GM19328 (cell line): ENCODE data around the gene MAGI2.
"Not testable (repeated sequence)": the region's sequence is repeated elsewhere in the genome, so short reads cannot be mapped to it uniquely, and the experiment has no call there.

Experiments
- ATAC-seq: cut with Tn5 transposase; IDR thresholded peaks from one replicate; pipeline ENCODE4 v1.9.1; 2021; ENCODE audit warnings: mild to moderate bottlenecking, moderate library complexity; ENCODE audit not compliant: unreplicated experiment

Gene MAGI2

GRCh38 chr7:78967561-78967960, 485.9 kb downstream of the MAGI2 start:
- ATAC-seq: not testable (repeated sequence)

GRCh38 chr7:78967046-78967445, 486.4 kb downstream of the MAGI2 start:
- ATAC-seq: no peak

DNA sequence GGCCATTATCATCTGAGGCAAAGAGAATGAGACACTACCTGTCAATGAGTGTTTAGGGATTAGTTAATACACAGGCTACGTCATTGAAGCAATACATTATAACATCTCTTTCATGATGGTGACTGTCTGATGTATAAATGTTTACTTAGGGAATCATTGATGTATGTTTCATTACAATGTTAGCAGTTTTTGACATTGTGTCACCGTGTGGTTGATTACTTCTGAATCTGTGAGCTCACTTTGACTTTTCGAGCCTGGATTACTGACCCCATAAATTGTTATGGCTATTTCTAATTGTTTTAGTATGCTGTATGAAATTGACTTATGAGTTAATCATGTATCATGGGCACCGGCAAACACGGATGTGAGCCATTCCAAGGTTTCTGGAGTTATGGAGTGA, 494.0 kb downstream of the MAGI2 start:
- ATAC-seq: no peak

DNA sequence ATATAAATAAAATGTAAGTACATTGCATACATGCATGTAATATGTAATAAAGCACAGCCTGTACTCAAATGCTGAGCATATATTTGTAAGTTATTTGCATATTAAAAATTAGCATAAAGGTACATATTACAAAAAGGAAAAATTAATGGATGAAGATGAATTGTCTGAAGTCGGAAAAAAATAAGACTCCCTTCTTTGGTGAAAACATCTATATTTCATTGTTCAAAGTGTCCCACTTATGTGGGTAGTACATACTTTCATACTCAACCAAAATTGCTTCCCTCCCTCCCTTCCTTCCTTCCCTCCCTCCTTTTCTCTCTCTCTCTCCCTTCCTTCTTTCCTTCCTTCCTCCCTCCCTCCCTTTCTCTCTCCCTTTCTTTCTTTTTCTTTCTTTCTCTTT, 498.1 kb downstream of the MAGI2 start:
- ATAC-seq: no peak

DNA sequence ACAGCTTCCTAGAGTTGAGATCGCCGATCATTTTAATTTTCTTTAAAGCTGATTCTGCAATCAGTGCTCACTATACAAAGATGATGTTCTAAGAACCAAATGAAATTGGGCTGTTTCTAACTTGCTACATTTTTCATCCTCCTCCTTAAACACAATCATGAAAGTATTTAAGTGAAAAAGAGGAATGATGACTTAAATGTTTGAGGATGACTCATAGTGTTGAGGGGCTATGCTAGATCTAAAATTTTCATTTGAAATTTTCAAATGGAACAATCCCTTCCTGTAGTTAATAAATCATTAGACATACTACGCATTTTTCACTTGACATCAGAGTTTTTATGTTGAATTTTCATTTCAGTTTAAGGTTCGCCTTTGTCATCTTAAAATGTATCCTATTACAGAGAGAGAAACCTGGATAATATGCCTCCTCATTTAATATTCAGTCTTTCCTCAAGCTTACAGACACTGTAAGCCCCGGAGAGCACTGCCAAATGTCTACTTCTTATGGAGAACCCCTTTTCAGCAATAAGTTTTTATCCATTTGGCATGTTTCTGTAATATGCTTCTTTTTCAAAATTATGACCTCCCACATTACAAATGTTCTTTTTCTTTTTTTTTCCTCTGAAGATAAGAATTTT, 499.6 kb downstream of the MAGI2 start:
- no peak for ATAC-seq

GRCh38 chr7:78953090-78953489, 500.4 kb downstream of the MAGI2 start:
- ATAC-seq: no peak

GRCh38 chr7:78939669-78940068, 513.8 kb downstream of the MAGI2 start:
- no peak for ATAC-seq

- no peak for ATAC-seq
Measured at GRCh38 chr7:78924581-78924980, 528.9 kb downstream of the MAGI2 start.

- no peak for ATAC-seq
Measured at GRCh38 chr7:78912781-78913180, 540.7 kb downstream of the MAGI2 start.

- no peak for ATAC-seq
Measured at GRCh38 chr7:78906735-78907134, 546.7 kb downstream of the MAGI2 start.

DNA sequence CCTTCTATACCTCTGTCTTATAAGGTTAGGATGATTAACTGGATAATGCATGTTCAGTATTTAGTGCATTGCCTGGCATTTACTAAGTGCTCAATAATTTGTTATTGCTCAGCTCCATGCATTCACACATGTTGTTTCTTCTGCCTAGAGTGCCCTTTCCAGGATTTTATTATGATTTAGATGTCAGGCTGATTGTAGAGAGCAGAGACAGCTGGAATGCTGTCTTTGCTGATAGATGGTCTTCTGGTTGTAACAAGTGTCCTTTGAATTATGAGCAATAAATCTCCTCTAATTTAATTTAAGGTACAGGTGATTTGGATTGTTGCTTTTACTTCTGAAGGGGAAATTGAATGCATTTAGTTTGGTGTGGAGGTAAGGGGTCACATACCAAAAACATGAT, 548.0 kb downstream of the MAGI2 start:
- no peak for ATAC-seq

- ATAC-seq: no peak
Measured at GRCh38 chr7:78904983-78905382, 548.5 kb downstream of the MAGI2 start.

- no peak for ATAC-seq
Measured at GRCh38 chr7:78901566-78901965, 551.9 kb downstream of the MAGI2 start.

- ATAC-seq: no peak
Measured at GRCh38 chr7:78900806-78901205, 552.7 kb downstream of the MAGI2 start.

- ATAC-seq: no peak
Measured at GRCh38 chr7:78895393-78895792, 558.1 kb downstream of the MAGI2 start.

DNA sequence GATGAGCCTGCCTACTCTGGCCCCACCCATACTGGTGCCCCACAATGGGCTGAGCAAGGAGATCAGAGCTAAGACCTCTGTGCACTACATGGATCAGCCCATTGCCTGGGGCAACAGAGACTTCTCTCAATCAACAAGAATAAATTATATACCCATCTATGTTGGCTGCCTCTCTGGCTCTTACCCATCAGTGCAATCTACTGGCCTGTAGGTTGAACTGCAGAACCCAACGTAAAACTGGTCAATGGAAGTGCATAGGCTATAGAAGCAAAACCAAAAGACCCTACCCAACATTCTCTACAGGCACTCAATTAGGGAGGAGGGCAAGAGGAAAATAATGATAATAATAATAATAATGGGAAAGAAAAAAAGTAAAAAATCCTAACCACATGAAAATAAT, 574.3 kb downstream of the MAGI2 start:
- ATAC-seq: no peak

- no peak for ATAC-seq
Measured at GRCh38 chr7:78873117-78873516, 580.4 kb downstream of the MAGI2 start.

- ATAC-seq: no peak
Measured at GRCh38 chr7:78864339-78864738, 589.1 kb downstream of the MAGI2 start.

DNA sequence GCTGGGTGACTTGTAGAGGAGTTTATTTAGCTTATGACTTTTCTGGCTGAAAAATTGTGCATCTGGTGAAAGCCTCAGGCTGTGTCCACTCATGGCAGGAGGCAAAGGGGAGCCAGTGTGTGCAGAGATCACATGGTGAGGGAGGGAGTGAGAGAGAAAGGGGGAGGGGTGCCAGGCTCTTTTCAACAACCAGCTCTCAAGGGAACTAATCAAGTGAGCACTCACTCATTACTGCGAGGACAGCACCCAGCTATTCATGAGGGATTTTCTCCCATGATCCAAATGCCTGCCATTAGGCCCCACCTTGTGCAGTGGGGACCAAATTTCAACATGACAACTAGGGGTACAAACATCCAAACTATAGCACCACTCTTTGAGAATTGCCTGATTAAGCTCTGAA, 590.2 kb downstream of the MAGI2 start:
- ATAC-seq: no peak

- no peak for ATAC-seq
Measured at GRCh38 chr7:78862411-78862900, 591.0 kb downstream of the MAGI2 start.

GRCh38 chr7:78852951-78853350, 600.5 kb downstream of the MAGI2 start:
- ATAC-seq: no peak

DNA sequence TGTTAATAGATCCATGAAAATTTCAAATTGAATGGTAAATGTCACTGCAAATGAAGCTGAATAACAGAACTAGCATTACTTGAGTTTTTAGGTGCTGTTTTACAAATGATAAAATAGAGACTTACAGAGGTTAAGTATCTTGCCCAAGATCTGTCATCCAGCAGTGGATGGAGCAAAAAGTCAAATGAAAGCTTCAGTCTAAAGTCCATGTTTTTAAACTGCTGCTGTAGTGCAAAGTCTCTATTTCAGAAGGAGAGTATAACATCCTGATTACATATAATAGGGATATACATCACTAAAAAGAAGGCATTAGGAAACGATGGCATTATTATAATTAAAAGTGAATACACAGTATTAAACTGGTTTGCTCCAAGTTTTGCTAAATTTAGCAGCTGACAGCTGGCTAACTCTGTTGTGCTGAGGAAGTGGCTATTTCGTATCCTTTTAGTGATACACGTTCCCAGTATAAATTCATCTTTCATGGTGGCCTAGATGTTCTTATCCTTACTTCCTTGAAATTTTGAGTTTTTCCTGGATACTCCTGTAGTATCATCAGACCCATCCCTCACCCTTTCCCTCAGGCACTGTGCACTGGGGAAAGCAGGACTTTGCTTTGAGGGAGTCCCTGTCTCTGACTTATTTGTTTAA, 603.2 kb downstream of the MAGI2 start:
- no peak for ATAC-seq

GRCh38 chr7:78845155-78845554, 608.3 kb downstream of the MAGI2 start:
- ATAC-seq: no peak
